HepG2 (cell line): ENCODE results near the gene TMEM167B. TPM values are rescaled to one million over a fixed set of nuclear protein-coding genes. Genes with fewer than 3 reads are reported as not detected.

Experiments used
- FOXJ3 ChIP-seq: sonication (generic); formaldehyde crosslinking; IDR thresholded peaks from 2 replicates; pipeline ENCODE4 v1.4.0; 2020; ENCODE audit warnings: missing genetic modification reagents, mild to moderate bottlenecking, borderline replicate concordance
- HHEX ChIP-seq: IDR thresholded peaks from 2 replicates; pipeline ENCODE4 v1.6.1; 2016; ENCODE audit warnings: control low read depth
- KLF11 ChIP-seq: IDR thresholded peaks from 2 replicates; pipeline ENCODE4 v1.6.1; 2016; ENCODE audit warnings: missing compliant biosample characterization
- SIN3A ChIP-seq: IDR thresholded peaks from 2 replicates; pipeline ENCODE4 v1.6.1; 2011; ENCODE audit warnings: low read depth, mild to moderate bottlenecking, control low read depth, low read length, borderline replicate concordance
- SYNCRIP ChIP-seq: fragments of 200-400 bp; formaldehyde crosslinking; IDR thresholded peaks from 2 replicates; pipeline ENCODE4 v1.6.1; 2018; ENCODE audit warnings: mild to moderate bottlenecking, low read depth, low read length; ENCODE audit not compliant: insufficient read depth
- THAP8 ChIP-seq: sonication (generic); formaldehyde crosslinking; IDR thresholded peaks from 2 replicates; pipeline ENCODE4 v1.5.1; 2020; ENCODE audit warnings: missing genetic modification reagents, mild to moderate bottlenecking, borderline replicate concordance
- TIGD3 ChIP-seq: sonication (generic); formaldehyde crosslinking; IDR thresholded peaks from 2 replicates; pipeline ENCODE4 v1.5.1; 2020; ENCODE audit warnings: mild to moderate bottlenecking, missing genetic modification reagents, borderline replicate concordance
- USF2 ChIP-seq, 2 experiments: sonication (generic) in 1 of 2; formaldehyde crosslinking in 1 of 2; IDR thresholded peaks; 2 replicates each; pipeline versions ENCODE4 v1.5.1 to v1.6.1; 2011 to 2020; ENCODE audit warnings: borderline replicate concordance in 1 of 2, low read depth in 1 of 2, low read length in 1 of 2, mild to moderate bottlenecking in 1 of 2, missing genetic modification reagents in 1 of 2, moderate library complexity in 1 of 2
- polyA plus RNA-seq, 8 experiments: library from polyadenylated mRNA; depleted of rRNA in 3 of 8; stranded (reverse) in 7 of 8; unstranded in 1 of 8; fragments of >200 nt; fragmentation: Illumina TruSeq in 4 of 8; extraction: Trizol in 4 of 8; gene quantifications; 2 replicates each; pipeline versions ENCODE4 v1.2.1 to v1.2.3, GENCODE V29; 2011 to 2016; ENCODE audit warnings: low read depth in 4 of 8, missing spikeins in 1 of 8, mixed read lengths in 1 of 8; ENCODE audit not compliant: insufficient read depth in 1 of 8
- total RNA-seq, 5 experiments: library from RNA; depleted of rRNA; stranded (reverse); fragments of >200 nt; fragmentation: Illumina TruSeq; extraction: Trizol; gene quantifications; 2 replicates each; pipeline ENCODE4 v1.2.3, GENCODE V29; 2016; ENCODE audit warnings: low read depth in 1 of 5
- TF ChIP-seq, protein P1 (sequence below), 2 experiments: fragments of 450-650 bp in 1 of 2; sonication (generic) in 1 of 2; formaldehyde crosslinking in 1 of 2; IDR thresholded peaks; 2 replicates each; pipeline versions ENCODE4 v1.6.1 to v1.8.0; 2016 to 2022; ENCODE audit warnings: antibody characterized with exemption in 1 of 2, mild to moderate bottlenecking in 1 of 2, missing genetic modification reagents in 1 of 2
- TF ChIP-seq, protein P2 (sequence below), 2 experiments: sonication (generic) in 1 of 2; formaldehyde crosslinking in 1 of 2; IDR thresholded peaks; 2 replicates each; pipeline versions ENCODE4 v1.4.0 to v1.6.1; 2018 to 2020; ENCODE audit warnings: missing genetic modification reagents in 2 of 2, borderline replicate concordance in 1 of 2, low read depth in 1 of 2, mild to moderate bottlenecking in 1 of 2, missing biosample characterization in 1 of 2

TMEM167B gene
- total and polyA plus RNA-seq, 2 of the 13 experiments (the other 11 are each of a cell fraction or from before 2014, with no cell fraction given), result 9.5 to 22.4 TPM

GRCh38 chr1:109099938-109100773, 9.6 kb downstream of the TMEM167B start (continued):
- TF ChIP-seq USF2 (IDR thresholded peaks at IDR 0.05; ENCODE audit: low read depth, low read length) (no peak), USF2 (CRISPR knock-in tag; IDR thresholded peaks at IDR 0.05; ENCODE audit: borderline replicate concordance) (peak; percentile 31; the same call in 1 of the 2 replicates), SYNCRIP (no peak), THAP8 (CRISPR knock-in tag) (0 out of 2 replicates have a peak, but pooled peaks have one; percentile 51), HHEX (no peak), FOXJ3 (CRISPR knock-in tag) (peak; percentile 69), TIGD3 (CRISPR knock-in tag) (peak; percentile 68; the same call in 1 of the 2 replicates), KLF11 (no peak; the same call in 1 of the 2 replicates), SIN3A (peak; percentile 86; the same call in 1 of the 2 replicates)
- TF ChIP-seq, protein P1, sequence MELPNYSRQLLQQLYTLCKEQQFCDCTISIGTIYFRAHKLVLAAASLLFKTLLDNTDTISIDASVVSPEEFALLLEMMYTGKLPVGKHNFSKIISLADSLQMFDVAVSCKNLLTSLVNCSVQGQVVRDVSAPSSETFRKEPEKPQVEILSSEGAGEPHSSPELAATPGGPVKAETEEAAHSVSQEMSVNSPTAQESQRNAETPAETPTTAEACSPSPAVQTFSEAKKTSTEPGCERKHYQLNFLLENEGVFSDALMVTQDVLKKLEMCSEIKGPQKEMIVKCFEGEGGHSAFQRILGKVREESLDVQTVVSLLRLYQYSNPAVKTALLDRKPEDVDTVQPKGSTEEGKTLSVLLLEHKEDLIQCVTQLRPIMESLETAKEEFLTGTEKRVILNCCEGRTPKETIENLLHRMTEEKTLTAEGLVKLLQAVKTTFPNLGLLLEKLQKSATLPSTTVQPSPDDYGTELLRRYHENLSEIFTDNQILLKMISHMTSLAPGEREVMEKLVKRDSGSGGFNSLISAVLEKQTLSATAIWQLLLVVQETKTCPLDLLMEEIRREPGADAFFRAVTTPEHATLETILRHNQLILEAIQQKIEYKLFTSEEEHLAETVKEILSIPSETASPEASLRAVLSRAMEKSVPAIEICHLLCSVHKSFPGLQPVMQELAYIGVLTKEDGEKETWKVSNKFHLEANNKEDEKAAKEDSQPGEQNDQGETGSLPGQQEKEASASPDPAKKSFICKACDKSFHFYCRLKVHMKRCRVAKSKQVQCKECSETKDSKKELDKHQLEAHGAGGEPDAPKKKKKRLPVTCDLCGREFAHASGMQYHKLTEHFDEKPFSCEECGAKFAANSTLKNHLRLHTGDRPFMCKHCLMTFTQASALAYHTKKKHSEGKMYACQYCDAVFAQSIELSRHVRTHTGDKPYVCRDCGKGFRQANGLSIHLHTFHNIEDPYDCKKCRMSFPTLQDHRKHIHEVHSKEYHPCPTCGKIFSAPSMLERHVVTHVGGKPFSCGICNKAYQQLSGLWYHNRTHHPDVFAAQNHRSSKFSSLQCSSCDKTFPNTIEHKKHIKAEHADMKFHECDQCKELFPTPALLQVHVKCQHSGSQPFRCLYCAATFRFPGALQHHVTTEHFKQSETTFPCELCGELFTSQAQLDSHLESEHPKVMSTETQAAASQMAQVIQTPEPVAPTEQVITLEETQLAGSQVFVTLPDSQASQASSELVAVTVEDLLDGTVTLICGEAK (IDR thresholded peaks at IDR 0.05), result no peak
- TF ChIP-seq, protein P1 (CRISPR knock-in tag; IDR thresholded peaks at IDR 0.05), result peak; percentile 92
- TF ChIP-seq, protein P2, sequence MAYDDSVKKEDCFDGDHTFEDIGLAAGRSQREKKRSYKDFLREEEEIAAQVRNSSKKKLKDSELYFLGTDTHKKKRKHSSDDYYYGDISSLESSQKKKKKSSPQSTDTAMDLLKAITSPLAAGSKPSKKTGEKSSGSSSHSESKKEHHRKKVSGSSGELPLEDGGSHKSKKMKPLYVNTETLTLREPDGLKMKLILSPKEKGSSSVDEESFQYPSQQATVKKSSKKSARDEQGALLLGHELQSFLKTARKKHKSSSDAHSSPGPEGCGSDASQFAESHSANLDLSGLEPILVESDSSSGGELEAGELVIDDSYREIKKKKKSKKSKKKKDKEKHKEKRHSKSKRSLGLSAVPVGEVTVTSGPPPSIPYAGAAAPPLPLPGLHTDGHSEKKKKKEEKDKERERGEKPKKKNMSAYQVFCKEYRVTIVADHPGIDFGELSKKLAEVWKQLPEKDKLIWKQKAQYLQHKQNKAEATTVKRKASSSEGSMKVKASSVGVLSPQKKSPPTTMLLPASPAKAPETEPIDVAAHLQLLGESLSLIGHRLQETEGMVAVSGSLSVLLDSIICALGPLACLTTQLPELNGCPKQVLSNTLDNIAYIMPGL (CRISPR knock-in tag; IDR thresholded peaks at IDR 0.05; ENCODE audit: borderline replicate concordance in 1 of 2, low read depth in 1 of 2), result peak; percentile 90 to 96
